ENCODE data around the gene ZFHX3.

The ZFHX3 gene

DNA sequence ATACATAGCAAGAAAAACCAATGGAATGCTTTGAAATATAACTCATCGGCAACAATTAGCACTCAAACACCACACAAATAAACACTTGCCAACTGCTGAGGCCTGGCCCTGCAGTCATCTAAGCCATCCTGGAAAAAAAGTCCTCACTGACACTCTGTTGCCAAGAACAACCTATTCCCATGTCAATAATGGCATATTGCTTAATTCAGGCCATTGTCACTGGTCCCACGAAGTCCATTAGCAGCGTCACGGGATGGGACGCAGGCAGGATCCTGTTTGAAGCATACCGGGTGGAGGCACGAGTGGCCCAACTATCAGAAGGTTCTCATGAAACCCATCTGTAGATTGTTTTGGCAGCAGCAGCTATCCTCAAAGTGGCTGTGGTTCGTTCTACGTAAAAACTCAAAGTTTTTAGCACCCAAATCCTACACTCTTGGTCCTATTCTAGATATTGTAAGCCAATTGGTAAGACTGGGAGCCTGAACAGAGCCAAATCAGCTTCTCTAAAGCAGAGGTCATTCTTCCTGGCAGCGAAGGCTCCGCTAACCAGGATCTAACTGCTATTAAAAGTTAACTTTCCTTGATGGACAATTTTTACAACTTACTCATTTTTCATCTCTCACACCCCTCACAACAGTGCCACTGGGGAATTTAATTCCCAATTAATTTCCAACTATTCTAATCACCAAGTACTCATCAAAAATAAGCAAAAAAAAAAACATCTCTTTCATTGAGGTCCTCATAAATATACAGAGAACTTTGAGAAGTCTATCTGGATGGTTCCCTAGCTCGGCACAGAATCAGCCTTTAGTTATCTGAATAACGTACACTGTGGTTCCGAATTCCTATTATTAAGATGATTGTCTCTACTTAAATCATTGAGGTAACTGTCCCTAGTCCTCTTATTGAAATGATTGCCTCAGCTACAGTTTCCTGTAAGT is 91.5 kb downstream of the ZFHX3 start:
- no peak for DNase-seq (ENCODE audit: low read depth, low spot score)

DNA sequence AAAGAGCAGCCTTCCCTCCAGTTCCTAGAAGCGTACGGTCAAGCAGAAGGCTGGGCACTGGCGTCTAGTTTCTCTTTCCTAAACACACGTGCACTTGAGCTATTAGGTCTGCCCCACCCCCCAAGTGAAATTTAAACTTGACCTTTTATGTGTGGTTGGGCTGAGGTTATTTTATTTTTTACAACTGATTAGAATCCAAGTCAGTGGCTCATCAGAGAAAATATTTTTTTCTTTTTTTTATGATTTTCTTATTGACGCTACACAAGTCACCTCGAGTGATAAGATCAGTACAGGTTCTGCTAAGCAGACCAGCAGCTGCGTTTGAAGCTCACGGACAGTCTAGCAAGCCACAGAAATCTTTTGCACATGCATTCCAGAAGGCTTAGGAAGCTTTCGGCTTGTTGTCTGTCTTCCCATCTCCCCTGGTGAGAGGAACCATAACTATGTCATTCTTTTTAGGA is 95.1 kb downstream of the ZFHX3 start:
- DNase-seq (ENCODE audit: low read depth, low spot score) = no peak

DNA sequence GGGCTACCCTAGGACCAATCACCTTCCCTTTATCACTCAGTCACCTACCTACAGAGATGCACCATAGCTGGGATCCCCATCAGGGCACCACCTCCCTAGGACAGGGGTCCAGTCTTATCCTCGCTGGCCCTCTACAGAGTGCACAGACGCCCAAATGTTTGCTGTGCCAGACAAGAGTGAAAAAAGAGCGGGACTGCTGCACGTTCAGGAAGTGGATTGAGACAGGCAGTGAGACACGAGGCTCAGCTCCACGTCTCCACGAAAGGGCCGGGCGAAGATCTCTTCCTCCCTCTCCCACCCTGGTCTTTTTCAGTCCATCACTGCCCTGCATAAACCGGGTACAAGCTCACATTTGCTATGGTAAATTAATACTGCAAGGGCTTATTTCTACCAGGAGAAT is 95.5 kb downstream of the ZFHX3 start:
- DNase-seq (ENCODE audit: low read depth, low spot score) = no peak

DNA sequence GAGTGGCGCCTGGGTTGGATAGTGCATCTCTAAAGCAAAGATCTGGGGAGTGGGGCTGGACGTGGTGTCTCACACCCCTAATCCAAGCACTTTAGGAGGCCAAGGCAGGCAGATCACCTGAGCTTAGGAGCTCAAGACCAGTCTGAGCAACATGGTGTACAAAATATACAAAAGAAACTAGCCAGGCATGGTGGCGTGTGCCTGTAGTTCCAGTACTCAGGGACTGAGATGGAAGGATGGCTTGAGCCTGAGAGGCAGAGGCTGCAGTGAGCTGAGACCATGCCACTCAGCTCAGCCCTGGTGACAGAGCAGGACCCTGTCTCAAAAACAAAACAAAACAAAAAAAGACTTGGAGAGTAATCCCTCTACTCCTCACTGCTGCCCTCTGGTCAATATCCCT is 96.0 kb downstream of the ZFHX3 start:
- no peak for DNase-seq (ENCODE audit: low read depth, low spot score)

DNA sequence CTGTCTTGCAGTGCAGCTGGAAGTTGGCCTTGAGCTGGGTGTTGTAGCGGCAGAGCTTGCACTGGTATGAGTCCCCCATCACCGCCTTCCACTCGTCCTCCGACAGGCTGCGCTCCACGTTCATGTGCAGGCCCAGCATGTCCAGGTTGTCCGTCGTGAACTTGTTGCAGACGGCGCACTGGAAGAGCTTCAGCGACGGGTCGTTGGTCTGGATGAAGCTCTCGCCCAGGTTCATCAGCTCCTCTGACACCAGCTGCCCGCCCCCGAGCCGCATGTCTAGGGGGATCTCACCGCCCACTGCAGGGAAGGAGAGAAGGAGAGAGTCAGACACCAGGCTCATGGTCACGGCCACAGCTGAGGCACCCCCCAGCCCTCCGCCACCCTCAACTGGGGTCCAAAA is 97.3 kb downstream of the ZFHX3 start:
- no peak for DNase-seq (ENCODE audit: low read depth, low spot score)

DNA sequence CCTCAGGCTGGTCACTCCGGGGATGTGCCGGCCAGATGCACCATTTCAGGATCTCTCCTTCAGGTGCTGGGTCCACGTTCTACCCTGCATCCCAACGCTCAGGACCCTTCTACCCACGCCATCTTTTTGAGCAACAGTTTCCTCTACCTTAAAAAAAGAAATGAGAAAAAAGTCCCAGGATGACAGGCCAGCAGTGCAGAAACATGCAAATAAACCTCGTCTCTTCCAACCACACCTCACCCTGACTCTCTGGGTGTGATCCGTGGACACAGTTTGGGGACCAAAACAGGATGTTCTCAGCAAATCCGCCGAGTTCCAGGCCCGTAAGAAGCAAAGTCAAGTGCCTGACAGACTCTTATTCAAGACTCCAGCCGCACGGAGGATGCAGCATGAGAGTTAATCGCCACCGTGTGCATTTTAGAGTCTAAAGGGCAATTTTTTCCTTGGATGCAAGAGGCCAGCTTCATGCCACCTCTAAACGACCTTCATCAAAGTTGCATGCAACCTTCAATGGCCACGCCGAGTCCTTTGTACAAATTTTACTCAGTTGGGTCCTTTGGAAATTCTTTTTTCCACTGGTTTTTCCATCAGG is 99.6 kb downstream of the ZFHX3 start:
- no peak for DNase-seq (ENCODE audit: low read depth, low spot score)

DNA sequence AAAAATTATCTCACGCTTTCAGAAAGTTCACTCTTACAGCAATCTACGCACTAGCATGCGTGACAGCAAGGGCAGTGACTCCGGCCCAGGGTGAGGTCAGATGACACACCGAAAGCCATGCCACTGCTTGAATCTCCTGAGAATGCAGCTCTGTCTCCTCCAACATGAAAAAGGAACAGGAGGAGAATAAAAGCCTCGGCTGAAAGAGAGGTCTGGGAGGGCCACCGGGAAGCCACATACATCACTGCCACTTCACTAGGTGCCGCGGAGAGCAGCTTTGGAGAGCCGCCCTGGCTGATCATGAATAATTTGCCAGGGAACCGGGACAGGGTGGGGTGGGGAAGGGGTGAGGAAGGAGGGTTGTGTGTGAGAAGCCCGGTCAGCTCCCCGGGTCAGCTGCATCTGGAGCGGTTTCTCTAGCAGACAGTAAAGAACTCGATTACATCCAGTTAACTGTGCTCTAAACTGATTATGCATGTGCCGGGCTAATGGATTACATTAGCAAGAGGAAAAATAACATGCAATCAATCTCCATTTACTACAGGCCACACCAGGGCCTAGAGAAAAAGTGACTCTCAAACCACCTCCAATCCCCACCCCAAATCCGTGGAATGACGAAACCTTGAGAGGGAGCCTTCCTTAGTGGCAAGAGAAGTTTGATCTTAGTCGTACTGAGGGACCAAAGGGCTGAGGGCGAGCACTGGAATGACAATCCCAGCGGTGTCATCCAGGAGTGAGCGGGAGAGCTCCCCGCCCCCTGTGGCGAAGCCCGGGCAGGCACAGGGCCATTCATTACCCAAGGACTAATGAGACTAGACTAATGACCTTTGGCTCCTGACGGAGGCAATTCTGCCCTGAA is 100.3 kb downstream of the ZFHX3 start:
- no peak for DNase-seq (ENCODE audit: low read depth, low spot score)

DNA sequence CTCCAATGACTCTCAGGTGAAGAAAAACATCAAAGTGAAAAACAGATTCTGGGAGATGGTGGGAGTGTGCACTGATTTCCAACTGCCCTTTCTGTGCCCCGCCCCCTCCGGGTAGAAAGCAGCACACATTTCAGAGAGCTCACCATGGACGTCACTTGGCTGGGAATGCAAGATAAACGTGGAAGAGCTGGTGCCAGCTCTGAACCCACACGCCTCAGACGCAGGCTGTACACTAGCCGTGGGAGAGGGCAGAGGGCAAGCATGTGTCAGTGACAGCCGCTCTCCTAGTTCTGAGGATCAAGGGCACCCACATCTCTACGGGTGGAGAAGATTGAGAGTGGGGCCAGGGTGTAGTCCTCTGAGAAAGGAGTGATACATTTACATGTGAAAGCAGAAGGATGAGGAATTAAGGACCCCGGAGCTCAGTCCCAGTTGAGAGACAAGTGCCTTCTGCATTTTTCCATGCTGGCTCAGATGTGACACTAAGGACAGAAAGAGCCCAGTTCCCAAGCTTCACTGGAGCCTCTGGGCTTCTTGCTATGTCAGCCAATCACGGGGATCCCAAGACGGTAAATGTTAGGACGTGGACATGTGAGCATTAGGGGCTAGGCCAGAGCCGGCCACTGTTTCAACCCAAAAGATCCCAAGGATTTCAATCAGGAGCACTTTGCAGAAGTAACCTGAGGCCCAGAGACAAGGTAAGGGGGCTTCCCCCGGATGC is 101.3 kb downstream of the ZFHX3 start:
- DNase-seq (ENCODE audit: low read depth, low spot score) = no peak

DNA sequence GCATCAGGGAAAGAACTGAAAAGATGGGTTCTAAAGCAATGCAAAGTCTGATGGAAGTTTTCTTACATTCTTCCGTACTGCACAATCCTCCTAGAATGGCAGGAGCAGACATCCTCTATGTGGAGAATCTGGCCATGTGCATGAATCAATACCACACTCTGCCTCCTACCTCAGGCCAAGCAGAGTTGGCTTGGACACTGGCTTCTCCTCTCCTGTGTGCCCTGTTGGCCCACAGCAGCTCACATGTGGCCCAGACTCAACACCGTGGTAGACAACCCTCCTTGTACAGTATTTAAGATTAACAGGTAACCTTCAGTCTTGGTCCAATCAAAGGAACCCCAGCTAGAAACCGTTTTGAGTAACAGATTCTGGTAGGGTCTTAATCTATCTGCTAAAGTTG is 101.9 kb downstream of the ZFHX3 start:
- no peak for DNase-seq (ENCODE audit: low read depth, low spot score)

DNA sequence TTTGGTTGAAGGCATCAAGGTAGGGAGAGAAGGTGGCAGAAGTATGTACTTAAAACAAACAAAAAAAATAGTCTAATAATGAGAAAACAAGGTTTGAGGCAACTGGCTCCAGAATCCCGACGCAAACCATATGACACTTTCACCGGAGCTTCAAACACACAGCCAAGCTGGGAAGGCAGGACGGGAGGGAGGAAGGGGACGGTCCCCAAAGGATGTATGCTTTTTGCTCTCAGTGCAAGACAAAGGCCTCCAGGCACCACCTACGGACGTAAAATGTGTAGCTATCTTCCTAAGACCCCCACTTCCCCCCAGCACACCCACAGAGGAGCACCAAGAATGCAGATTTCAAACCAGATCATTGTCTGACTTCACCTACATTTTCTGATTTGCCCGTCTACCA is 102.3 kb downstream of the ZFHX3 start:
- no peak for DNase-seq (ENCODE audit: low read depth, low spot score)

DNA sequence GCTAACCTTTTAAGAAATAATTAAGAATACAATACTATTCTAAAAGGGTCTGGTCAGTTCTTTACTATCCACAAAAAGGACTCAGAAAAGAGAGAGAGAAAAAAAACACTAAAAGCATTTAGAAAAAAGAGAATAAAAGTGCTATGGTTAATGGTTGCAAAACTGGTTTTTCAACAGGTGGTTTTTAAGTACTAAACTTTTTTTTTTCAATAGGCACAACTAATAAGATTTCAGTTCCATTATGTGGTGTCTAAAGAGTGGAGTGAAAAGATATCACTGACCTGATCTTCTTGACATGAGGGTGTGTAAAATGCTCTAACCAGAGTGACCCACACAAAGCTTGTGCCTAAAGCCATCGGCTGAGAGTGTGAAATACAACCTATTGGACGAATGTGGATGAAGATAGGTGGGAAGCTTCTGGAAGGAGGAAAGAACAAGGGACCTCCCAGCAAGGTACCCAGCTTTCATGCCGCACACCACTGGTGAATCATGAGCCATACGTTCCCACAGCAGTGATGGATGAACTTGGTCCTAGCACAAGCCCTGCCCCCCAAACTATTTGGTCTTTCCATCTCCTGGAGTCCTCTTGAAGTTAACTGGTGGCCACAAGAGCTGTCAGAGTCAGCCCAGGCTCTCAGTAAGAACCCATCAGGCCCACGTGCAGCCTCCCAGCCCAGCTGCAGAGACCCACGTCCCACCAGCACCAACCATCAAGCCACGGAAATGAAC is 103.0 kb downstream of the ZFHX3 start:
- no peak for DNase-seq (ENCODE audit: low read depth, low spot score)

DNA sequence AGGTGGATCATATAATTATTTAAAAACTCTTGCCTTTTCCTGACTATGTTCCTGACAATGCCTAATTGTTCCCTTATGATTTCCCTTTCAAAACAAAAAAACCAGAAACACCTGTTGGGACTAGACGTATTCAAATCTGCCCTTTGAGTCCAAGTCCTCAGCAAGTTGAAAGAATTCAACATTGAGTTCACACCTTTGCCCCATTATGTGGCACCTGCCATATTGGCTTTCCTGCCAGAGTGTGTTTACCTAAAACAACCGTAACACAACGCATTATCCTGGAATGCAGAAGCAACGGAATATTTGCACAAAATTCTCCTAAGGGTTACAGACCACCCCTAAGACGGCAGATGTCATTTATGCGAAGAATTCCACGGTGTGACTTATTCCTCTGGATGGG is 105.9 kb downstream of the ZFHX3 start:
- no peak for DNase-seq (ENCODE audit: low read depth, low spot score)

DNA sequence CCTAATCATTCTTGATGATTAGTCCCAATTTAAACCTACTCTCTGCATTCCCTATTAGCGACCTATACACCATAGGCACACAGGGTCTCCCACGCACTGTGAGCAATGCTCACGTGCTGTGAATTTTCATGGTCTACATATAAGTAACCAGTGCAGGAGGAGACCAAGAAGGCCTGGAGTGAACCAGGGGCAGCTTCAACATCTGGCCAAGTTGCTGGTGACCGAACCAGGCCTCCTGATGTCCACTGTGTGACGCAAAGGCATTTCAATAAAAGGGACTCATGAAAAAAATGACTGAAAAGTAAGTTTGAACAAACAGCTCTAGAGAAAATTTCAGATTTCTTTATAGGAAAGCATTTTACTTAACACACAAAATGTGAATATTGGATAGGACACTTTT is 107.0 kb downstream of the ZFHX3 start:
- no peak for DNase-seq (ENCODE audit: low read depth, low spot score)

DNA sequence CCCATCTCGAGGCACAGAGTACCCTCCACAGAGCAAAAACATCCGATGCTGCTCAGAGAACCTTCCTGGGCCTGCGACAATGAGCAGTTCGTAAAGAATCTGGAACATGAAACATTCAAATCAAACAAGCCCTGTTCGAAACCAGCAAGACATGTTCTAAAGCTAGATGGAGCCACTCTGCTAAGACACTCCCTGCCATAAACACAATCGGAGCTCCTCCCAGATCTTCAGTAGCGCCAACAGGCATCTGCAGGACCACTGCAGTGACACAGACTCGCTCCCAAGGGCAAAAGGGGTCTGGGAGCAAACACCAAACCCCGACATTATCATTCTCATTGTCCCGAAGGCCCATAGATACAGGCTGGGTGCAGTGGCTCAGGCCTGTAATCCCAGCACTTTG is 108.7 kb downstream of the ZFHX3 start:
- no peak for DNase-seq (ENCODE audit: low read depth, low spot score)

DNA sequence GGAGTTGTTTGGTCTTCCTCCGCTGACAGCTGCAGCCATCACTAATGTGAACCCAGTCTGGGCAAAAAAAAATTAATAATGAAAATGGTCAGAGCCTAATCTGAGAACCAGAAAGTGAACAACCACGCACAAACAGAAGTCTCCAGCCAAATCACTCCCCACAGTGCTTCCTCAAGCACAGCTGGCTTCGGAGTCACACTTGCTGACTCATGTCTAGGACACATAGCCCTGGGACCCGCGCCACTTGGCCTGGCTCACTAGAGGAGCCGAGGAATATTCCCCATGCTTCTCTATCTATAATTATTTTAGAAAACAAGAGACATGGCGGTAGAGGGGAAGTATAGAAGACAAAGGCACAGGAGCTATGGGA is 109.1 kb downstream of the ZFHX3 start:
- DNase-seq (ENCODE audit: low read depth, low spot score) = no peak

DNA sequence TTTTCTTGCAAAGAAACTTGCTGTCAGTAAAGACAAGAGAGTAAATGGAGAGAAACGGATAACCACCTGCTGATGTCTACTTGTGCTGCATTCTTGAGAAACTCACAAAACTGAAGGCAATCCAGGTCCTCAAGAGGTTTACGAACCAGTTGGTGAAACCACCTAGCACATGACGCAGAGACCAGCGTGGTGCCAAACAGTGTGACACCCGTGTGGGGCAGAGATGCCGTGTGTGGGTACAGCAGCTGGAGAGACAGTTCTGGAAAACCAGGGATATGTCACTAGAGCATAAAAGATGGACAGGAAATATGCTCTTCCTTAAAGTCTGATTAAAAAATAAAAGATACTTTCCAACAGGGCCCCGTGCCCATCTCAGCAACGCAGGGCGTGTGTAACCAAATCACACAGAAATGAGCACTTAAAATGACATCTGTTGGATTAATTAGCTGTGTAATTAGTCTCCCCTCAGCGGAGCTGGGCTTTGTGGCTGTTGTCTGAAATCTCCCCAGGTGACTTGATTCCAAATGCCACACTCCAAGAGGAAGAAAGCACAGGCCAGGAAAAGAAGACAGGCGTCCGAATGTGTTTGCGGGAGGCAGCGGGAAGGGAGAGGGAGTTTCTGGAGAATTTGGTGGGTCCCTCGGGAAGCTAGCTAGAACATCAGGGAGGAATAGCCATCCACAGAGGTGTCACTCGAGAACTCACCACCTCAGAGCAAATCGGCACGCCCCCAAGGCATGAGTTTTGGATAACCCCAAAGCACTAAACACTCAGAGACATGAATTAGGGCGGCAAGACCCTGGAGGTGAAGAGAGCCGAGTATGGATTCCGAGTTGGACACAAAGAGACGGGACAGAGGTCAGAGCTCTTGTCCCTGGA is 109.8 kb downstream of the ZFHX3 start:
- no peak for DNase-seq (ENCODE audit: low read depth, low spot score)

DNA sequence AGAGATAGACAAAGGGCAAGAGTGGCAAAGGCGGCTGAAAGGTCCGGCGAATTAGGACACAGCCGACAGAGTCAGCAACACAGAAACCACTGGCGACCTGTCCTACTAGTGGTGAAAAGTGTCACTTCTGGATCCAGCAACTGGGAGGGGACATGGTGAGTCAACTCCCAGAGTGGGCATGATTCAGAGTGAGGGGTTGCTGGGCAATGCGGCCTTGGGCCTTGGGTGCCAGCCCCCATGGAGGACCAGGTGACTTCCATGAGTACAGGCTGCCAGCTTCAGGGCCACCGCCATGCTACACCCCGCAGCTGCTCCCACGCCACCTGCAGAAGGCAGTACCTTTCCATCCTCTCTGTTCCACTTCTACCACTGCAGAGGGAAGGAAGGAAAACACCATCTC is 110.6 kb downstream of the ZFHX3 start:
- DNase-seq (ENCODE audit: low read depth, low spot score) = no peak

DNA sequence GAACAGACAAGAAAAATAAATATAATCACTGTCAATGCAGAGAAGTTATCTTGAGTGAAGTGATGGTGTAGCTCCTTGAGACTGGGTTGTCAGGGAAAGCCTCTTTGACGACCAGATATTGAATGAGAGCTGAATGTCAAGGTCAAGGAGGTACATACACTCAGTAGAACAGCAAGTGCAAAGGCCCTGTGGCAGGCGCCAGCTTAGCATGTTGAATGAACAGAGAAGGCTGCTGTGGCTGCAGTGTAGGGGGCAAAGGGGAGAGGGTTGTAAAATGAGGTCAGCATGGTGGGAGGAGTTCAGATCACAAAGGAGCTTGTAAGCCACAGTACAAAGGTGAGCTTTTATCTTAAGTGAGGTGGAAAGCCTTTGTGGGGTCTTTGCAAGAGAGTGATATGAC is 111.5 kb downstream of the ZFHX3 start:
- no peak for DNase-seq (ENCODE audit: low read depth, low spot score)

DNA sequence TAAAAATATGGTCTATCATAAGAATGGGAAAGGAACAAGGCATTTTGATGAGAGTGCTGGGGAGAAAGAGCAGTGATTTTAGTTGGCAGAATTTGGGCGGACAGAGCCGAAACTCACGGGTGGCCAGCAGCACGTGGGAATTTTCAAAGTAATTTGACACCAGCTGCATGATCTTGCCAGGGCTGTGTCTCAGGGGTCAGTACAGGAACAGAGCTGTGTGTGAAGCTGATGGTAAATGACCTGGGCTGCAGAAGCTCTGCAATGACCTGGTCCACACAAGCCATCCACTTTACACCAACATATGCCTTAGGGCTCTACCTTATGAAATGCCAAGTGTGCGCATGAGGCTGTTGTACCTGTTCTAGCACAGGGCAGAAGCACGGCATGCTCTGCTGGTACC is 112.0 kb downstream of the ZFHX3 start:
- no peak for DNase-seq (ENCODE audit: low read depth, low spot score)

Data from activated CD4-positive, CD25-positive, alpha-beta regulatory T cell treated with anti-CD3 and anti-CD28 coated beads, Interleukin-2, amount 50 U/mL, for 16 hours (primary cell).